GM12864 (cell line): Measurements from ENCODE around the gene CLASP1.

Source experiments
- DNase-seq: peaks from one replicate; pipeline ENCODE4 v3.0.0-alpha.2; 2011; ENCODE audit warnings: low read depth
- H3K4me3 ChIP-seq: 2 replicates; pipeline ENCODE4 v1.5.1; 2011; ENCODE audit warnings: mild to moderate bottlenecking, low read depth, low read length, control low read depth
- TF ChIP-seq, protein P1 (sequence below): IDR thresholded peaks from 2 replicates; pipeline ENCODE4 v1.5.1; 2011; ENCODE audit warnings: low read depth, mild to moderate bottlenecking, moderate library complexity, low read length, control low read depth, inconsistent platforms; ENCODE audit errors: missing control alignments

CLASP1 gene

DNA sequence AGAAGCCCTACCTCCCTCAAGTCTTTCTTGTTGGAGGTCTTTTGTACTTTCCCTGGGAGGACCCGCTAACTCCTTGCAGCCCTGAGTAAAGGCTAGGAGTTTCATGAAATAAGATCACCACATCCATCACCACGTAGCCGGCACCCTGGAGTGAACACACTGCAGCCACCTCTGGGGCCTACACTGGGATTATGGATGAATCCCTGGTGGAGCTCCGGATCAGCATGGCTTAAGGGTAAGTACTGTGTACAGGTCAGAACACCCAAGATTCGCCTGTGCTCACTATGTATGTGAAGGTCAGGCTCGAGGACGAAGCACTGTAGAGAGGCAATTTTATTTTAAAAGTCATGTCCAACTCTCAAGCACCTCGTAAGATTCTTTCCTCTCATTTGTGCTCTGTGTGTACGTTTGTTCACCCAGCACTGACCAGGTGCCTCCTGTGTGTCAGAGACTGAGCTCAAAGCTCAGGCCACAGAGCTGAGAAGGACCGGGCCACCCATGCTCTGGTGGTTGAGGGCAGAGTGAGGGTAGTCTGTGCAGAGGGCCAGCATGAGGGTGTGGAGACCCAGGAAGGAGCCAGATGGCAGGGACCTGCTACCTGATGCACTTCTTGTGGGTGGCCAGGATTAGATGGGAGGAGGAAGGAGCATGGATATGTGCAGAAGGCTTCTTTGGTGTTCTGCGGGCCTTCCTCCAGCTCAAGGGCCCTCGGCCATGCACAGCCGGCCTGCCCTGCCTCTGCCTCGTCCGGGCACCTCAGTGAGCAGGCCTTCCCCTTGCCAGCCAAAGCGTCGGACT lies 297.5 kb downstream of the CLASP1 start:
- TF ChIP-seq, protein P1, sequence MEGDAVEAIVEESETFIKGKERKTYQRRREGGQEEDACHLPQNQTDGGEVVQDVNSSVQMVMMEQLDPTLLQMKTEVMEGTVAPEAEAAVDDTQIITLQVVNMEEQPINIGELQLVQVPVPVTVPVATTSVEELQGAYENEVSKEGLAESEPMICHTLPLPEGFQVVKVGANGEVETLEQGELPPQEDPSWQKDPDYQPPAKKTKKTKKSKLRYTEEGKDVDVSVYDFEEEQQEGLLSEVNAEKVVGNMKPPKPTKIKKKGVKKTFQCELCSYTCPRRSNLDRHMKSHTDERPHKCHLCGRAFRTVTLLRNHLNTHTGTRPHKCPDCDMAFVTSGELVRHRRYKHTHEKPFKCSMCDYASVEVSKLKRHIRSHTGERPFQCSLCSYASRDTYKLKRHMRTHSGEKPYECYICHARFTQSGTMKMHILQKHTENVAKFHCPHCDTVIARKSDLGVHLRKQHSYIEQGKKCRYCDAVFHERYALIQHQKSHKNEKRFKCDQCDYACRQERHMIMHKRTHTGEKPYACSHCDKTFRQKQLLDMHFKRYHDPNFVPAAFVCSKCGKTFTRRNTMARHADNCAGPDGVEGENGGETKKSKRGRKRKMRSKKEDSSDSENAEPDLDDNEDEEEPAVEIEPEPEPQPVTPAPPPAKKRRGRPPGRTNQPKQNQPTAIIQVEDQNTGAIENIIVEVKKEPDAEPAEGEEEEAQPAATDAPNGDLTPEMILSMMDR, result no peak
- DNase-seq, result no peak
- no peak overlapping the region for H3K4me3 ChIP-seq

DNA sequence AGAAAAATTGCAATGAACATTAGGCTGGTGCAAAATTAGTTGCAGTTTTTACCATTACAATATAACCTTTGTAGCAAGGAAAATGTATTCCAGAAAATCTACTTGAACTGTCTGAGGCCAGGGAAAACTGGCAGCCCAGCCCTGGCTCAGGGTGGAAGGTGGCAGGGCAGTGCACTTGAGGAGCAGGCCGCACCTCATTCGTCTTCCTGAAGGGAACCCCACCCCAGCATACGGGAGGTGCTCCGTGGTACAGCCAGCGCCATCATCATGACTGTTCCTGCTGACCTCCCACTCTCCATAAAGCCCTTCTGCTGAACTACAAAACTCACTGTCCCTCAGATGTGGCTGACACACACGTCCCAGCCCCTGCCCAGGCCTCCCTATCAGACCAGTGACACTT lies 298.4 kb downstream of the CLASP1 start:
- TF ChIP-seq, protein P1, result no peak
- H3K4me3 ChIP-seq, result no peak overlapping the region
- DNase-seq, result no peak

DNA sequence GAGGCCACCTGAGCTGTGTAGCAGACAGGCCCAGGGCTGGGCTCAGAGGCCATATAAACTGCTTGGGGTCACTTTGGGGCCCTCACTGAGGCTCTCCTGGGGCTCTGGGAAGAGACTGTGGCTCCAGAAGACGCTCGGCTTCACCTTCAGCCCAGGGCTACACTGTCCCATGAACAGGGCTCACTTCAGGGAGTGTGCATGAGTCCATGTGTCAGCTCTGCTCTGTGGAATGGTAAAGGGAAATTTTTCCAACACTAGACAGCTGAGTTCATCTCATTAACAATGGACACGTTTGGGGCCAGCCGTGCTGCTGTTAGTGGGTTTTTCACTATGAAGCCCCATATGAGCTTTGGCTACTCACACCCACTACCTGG lies 298.9 kb downstream of the CLASP1 start:
- TF ChIP-seq, protein P1, result no peak
- H3K4me3 ChIP-seq, result no peak overlapping the region
- no peak for DNase-seq

DNA sequence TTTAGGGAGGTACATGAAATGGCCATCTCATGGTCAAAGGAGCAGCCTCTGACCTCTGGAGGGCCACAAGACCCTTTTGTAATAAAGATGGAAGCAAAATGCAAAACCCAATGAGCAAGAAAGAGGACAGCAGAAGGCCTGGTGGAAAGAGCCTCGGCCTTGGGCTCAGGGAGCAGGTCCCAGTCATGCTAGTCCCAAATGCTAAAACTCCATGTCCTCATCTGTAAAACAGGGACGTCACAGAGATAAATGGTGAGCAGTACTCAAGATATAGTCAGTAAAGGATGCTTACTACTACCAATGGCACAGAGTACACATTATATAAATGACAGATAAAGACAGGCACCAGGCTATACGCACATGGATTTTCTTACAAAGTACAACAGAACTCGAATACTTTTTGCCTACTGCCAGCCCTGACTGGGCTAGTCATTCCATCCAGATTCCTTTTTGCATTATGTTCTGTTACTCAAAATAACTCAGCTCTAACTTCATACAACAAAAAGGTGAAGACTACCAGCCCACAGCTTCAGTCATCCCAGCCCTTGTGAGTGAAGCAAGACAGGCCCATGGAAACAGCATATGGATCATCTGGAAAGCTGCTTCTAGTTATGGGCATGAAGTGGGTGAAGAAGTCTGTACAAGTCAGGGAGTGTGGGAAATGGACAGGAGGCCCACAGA lies 299.4 kb downstream of the CLASP1 start:
- no peak for DNase-seq
- H3K4me3 ChIP-seq, result no peak overlapping the region
- TF ChIP-seq, protein P1, result no peak

DNA sequence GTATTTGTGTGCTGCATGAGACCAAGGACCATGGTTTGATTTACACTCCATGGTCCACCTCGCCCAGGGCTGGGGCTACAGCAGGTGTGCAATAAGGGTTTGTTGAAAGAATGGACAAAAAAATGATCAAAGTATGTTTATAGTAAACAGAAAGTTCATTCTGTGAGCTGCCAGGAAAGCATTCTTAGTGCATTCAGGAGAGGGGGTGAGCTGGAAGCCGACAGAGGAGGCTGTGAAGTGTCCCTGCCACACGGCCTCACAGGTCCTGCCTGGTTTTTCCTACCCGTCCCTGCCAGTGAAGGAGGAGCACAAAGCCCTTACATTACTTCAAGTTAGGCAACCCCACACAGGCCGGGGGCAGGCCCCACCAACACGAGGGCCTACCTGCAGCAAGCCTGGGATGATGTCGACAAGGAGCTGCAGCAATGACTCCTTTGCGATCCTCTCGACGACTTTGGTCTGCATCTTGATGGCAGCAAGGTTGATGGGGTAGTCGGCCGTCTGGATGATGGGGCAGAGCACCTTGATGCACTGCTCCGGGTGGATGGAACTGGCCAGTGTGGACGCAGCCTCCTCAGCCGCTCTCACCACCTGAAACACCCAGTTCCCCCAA lies 301.0 kb downstream of the CLASP1 start:
- no peak overlapping the region for H3K4me3 ChIP-seq
- TF ChIP-seq, protein P1, result no peak
- no peak for DNase-seq

DNA sequence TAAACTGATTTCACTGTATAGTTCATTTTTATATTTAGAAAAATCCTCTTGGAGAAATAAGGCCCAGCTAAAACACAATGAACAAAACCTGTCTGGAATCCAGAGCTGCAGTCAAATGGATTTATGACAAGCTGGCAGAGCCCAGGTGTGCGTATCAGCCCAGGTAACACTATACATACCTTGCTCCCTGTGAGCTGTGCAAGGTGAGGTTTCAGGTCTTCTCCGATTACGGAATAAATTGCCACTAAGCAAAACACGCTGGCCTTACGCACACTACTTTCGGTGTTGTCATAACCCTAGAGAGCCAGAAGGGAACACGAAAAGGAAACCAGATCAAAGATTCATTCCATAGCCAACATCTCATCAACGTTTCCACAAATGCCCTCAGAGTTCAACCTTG lies 302.4 kb downstream of the CLASP1 start:
- TF ChIP-seq, protein P1, result no peak
- DNase-seq, result no peak
- H3K4me3 ChIP-seq, result no peak overlapping the region

DNA sequence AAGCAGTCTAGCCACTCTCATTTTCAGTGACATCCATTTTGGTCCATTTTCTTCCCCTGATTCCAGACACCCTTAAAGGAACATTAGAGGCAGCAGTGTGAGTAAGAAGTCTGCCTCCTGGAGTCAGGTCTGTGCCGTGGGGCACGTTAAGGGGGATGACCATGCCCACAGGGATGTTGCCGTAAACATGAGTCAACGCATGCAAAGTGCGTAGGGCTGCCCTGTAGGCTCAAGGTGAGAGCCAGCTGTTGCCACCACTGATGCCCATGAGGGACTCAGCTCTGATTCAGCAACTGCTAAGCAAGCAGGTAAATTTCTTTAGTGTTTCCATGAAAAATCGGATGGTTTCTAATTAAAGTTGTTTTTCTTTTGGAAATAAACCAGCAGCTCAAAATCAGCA lies 302.9 kb downstream of the CLASP1 start:
- no peak for DNase-seq

More for the DNA sequence above, 302.9 kb downstream of the CLASP1 start:
- TF ChIP-seq, protein P1, result no peak
- H3K4me3 ChIP-seq, result no peak overlapping the region
